NCI-H2171 (cell line): ENCODE results near the gene CRABP2.

Source experiments
- DNase-seq: peaks from one replicate; lab custom pipeline; 2025; lab: John Stamatoyannopoulos, UW

The CRABP2 gene

GRCh38 chr1:156654700-156655099, 50.7 kb downstream of the CRABP2 start:
- no peak for DNase-seq

- no peak for DNase-seq
Observed at GRCh38 chr1:156652992-156653355, 52.4 kb downstream of the CRABP2 start.

GRCh38 chr1:156652131-156652991, 53.0 kb downstream of the CRABP2 start:
- no peak for DNase-seq
